Measurements from ENCODE around the gene IL17RC.

DNA sequence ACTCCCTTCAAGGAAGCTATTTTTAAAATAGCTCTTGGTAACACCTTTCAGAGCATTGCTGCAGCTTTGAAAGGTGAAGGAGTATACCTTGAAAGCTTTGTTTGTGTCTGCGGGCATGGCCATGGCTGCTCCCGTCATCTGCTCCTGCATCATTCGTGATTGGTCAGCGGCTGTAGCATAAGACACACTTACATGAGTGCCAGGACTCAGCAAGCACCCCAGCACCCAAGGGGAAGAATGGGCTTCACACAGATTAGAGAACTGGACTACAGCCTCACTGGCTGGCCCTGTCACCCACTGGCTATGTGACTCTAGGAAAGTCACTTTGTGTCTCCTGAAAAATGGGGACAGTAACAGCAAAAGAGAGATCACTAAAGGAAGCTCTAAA, 52.7 kb downstream of the IL17RC start:
- TF ChIP-seq CTCF (IDR thresholded peaks at IDR 0.05) (no peak), POLR2A (IDR thresholded peaks at IDR 0.05) (no peak), EP300 (IDR thresholded peaks at IDR 0.05; ENCODE audit: low read depth) (no peak)

All from transverse colon (tissue), 3 donors.